H1 (cell line): Measurements from ENCODE around the gene PPARD. TPM values are rescaled to one million over a fixed set of nuclear protein-coding genes. Genes with fewer than 3 reads are reported as not detected.

Source experiments
- CTCF ChIA-PET: fragments of 300-600 bp; sonication (Branson Sonifier 250); formaldehyde crosslinking; loops from one replicate; lab custom pipeline; 2021; ENCODE audit not compliant: partially characterized antibody; lab: Charles Lee
- POLR2A ChIA-PET: fragments of 300-600 bp; sonication (Branson Sonifier 250); formaldehyde crosslinking; loops from one replicate; lab custom pipeline; 2021; ENCODE audit warnings: inconsistent platforms; ENCODE audit not compliant: partially characterized antibody; lab: Charles Lee
- DNase-seq, 2 experiments: peaks; one replicate each; pipeline versions ENCODE4 v3.0.0 to v3.0.0-alpha.2; 2010 to 2022; ENCODE audit warnings: low spot score in 2 of 2, low read depth in 1 of 2, mixed read lengths in 1 of 2
- FAIRE-seq: peaks from 2 replicates; lab custom pipeline; 2011; peaks lifted over from hg19 to GRCh38; lab: Jason Lieb, UNC
- H2AFZ ChIP-seq: 2 replicates; pipeline ENCODE4 v1.8.1; 2012; ENCODE audit warnings: low read length, inconsistent platforms
- H2AK5ac ChIP-seq: 2 replicates; pipeline ENCODE4 v1.6.1; 2013; ENCODE audit warnings: low read depth, low read length
- H2BK120ac ChIP-seq: replicated peaks from 2 replicates; pipeline ENCODE3; 2013; ENCODE audit warnings: low read depth, low read length, inconsistent platforms
- H2BK12ac ChIP-seq: 2 replicates; pipeline ENCODE4 v1.6.1; 2013; ENCODE audit warnings: low read depth, low read length
- H2BK15ac ChIP-seq: 2 replicates; pipeline ENCODE4 v1.6.1; 2013; ENCODE audit warnings: low read length
- H2BK20ac ChIP-seq: 2 replicates; pipeline ENCODE4 v1.6.1; 2013; ENCODE audit warnings: low read length
- H2BK5ac ChIP-seq: 2 replicates; pipeline ENCODE4 v1.6.1; 2013; ENCODE audit warnings: low read depth, low read length
- H3K14ac ChIP-seq: 2 replicates; pipeline ENCODE4 v1.6.1; 2013; ENCODE audit warnings: inconsistent platforms; ENCODE audit not compliant: insufficient read length
- H3K18ac ChIP-seq: 2 replicates; pipeline ENCODE4 v1.6.1; 2013; ENCODE audit warnings: low read length; ENCODE audit errors: extremely low read depth
- H3K23ac ChIP-seq: 2 replicates; pipeline ENCODE4 v1.6.1; 2013; ENCODE audit warnings: inconsistent platforms; ENCODE audit not compliant: insufficient read length
- H3K23me2 ChIP-seq: 2 replicates; pipeline ENCODE4 v1.6.1; 2013; ENCODE audit warnings: low read depth, low read length
- H3K27ac ChIP-seq: 2 replicates; pipeline ENCODE4 v1.6.1; 2011; ENCODE audit warnings: low read depth, low read length, inconsistent platforms
- H3K27me3 ChIP-seq, 4 experiments: replicated peaks in 1 of 4; 1 replicate in 1 of 4; 2 replicates in 3 of 4; pipeline versions ENCODE4 v1.6.1 to v1.8.1; 2011 to 2013; ENCODE audit warnings: low read length in 3 of 4, mild to moderate bottlenecking in 3 of 4, inconsistent platforms in 2 of 4, mixed read lengths in 2 of 4, moderate library complexity in 1 of 4; ENCODE audit not compliant: control insufficient read depth in 3 of 4, insufficient read depth in 3 of 4; ENCODE audit errors: extremely low read depth in 1 of 4
- H3K36me3 ChIP-seq, 4 experiments: 2 replicates each; pipeline versions ENCODE4 v1.6.1 to v1.8.1; 2011 to 2013; ENCODE audit warnings: mild to moderate bottlenecking in 4 of 4, low read length in 3 of 4, moderate library complexity in 2 of 4, control low read depth in 1 of 4, inconsistent platforms in 1 of 4; ENCODE audit not compliant: insufficient read depth in 4 of 4, control insufficient read depth in 2 of 4
- H3K4ac ChIP-seq: replicated peaks from 2 replicates; pipeline ENCODE3; 2013; ENCODE audit warnings: low read length, low read depth, mixed read lengths, inconsistent platforms; ENCODE audit not compliant: insufficient read length
- H3K4me1 ChIP-seq, 4 experiments: replicated peaks in 1 of 4; 1 replicate in 1 of 4; 2 replicates in 3 of 4; pipeline versions ENCODE4 v1.6.1 to v1.8.1; 2011 to 2013; ENCODE audit warnings: low read length in 3 of 4, inconsistent platforms in 2 of 4, mixed read lengths in 1 of 4; ENCODE audit not compliant: insufficient read depth in 4 of 4, control insufficient read depth in 3 of 4
- H3K4me2 ChIP-seq, 2 experiments: 2 replicates each; pipeline versions ENCODE4 v1.6.1 to v1.8.1; 2011 to 2013; ENCODE audit warnings: low read depth in 2 of 2, low read length in 2 of 2, control low read depth in 1 of 2, inconsistent platforms in 1 of 2, mild to moderate bottlenecking in 1 of 2; ENCODE audit not compliant: insufficient read depth in 1 of 2
- H3K4me3 ChIP-seq, 4 experiments: fragments of 200-600, 300-600 bp in 1 of 4; sonication (generic), shearing (Covaris generic), sonication (Bioruptor Twin) in 1 of 4; 2 replicates each; pipeline versions ENCODE4 v1.5.1 to v1.8.1; 2011 to 2016; ENCODE audit warnings: low read length in 4 of 4, low read depth in 3 of 4, control low read depth in 2 of 4, inconsistent platforms in 2 of 4, mild to moderate bottlenecking in 2 of 4, mixed read lengths in 1 of 4, moderate library complexity in 1 of 4; ENCODE audit not compliant: insufficient read depth in 2 of 4; ENCODE audit errors: extremely low read depth in 1 of 4
- H3K56ac ChIP-seq: replicated peaks from 2 replicates; pipeline ENCODE3; 2013; ENCODE audit warnings: low read depth, mild to moderate bottlenecking, mixed read lengths, low read length, inconsistent platforms; ENCODE audit not compliant: insufficient read length
- H3K79me1 ChIP-seq: 2 replicates; pipeline ENCODE4 v1.6.1; 2013; ENCODE audit warnings: low read depth, low read length, control low read depth
- H3K79me2 ChIP-seq, 2 experiments: 2 replicates each; pipeline versions ENCODE4 v1.6.1 to v1.8.1; 2012 to 2013; ENCODE audit warnings: low read length in 2 of 2, mild to moderate bottlenecking in 2 of 2, inconsistent platforms in 1 of 2; ENCODE audit not compliant: insufficient read depth in 2 of 2, control insufficient read depth in 1 of 2
- H3K9ac ChIP-seq, 4 experiments: replicated peaks in 1 of 4; 1 replicate in 1 of 4; 2 replicates in 3 of 4; pipeline versions ENCODE4 v1.6.1 to v1.8.1; 2011 to 2013; ENCODE audit warnings: low read depth in 3 of 4, low read length in 3 of 4, control low read depth in 2 of 4, mild to moderate bottlenecking in 2 of 4, moderate library complexity in 2 of 4, inconsistent platforms in 1 of 4; ENCODE audit errors: extremely low read depth in 1 of 4
- H3K9me3 ChIP-seq, 2 experiments: 2 replicates each; pipeline versions ENCODE4 v1.6.1 to v1.8.1; 2012 to 2013; ENCODE audit warnings: mild to moderate bottlenecking in 2 of 2, moderate library complexity in 2 of 2, control low read depth in 1 of 2, inconsistent platforms in 1 of 2, low read depth in 1 of 2, low read length in 1 of 2, mixed read lengths in 1 of 2; ENCODE audit not compliant: insufficient read depth in 2 of 2
- H4K20me1 ChIP-seq, 2 experiments: replicated peaks in 1 of 2; 2 replicates each; pipeline versions ENCODE3 to v1.8.1; 2011 to 2013; ENCODE audit warnings: inconsistent platforms in 2 of 2, low read length in 2 of 2, mild to moderate bottlenecking in 1 of 2; ENCODE audit not compliant: insufficient read depth in 2 of 2, control insufficient read depth in 1 of 2
- H4K5ac ChIP-seq: 2 replicates; pipeline ENCODE4 v1.6.1; 2013; ENCODE audit warnings: low read length, low read depth, mixed read lengths, inconsistent platforms; ENCODE audit not compliant: insufficient read length
- H4K8ac ChIP-seq: 2 replicates; pipeline ENCODE4 v1.8.0; 2013; ENCODE audit warnings: mild to moderate bottlenecking, moderate library complexity, low read length, inconsistent platforms; ENCODE audit not compliant: insufficient read depth; ENCODE audit errors: extremely low read depth
- H4K91ac ChIP-seq: replicated peaks from 2 replicates; pipeline ENCODE3; 2013; ENCODE audit warnings: low read length, mixed read lengths, inconsistent platforms; ENCODE audit not compliant: insufficient read length
- POLR2AphosphoS5 ChIP-seq: IDR thresholded peaks from 2 replicates; pipeline ENCODE4 v1.6.1; 2011; ENCODE audit warnings: low read depth, low read length
- ZNF274 ChIP-seq: IDR thresholded peaks from 2 replicates; pipeline ENCODE4 v1.7.0; 2012; ENCODE audit warnings: low read length, borderline replicate concordance; ENCODE audit errors: extremely low read depth
- WGBS, 2 experiments: shearing (Covaris generic) in 1 of 2; methylation state at CpG; one replicate each; pipeline versions ENCODE4 v1.1.6 to v1.1.7; 2013 to 2015; ENCODE audit warnings: low lambda C conversion rate in 2 of 2, mixed read lengths in 2 of 2, inconsistent platforms in 1 of 2, low coverage in 1 of 2, missing lambda C conversion rate in 1 of 2; ENCODE audit not compliant: insufficient replicate concordance in 2 of 2, insufficient coverage in 1 of 2, insufficient read length in 1 of 2; ENCODE audit errors: extremely low coverage in 1 of 2, missing lambda C conversion rate in 1 of 2; 5-methylcytosine and 5-hydroxymethylcytosine counted together
- polyA plus RNA-seq, 7 experiments: library from polyadenylated mRNA; depleted of rRNA in 3 of 7; stranded (reverse) in 5 of 7; unstranded in 2 of 7; fragments of >200 nt in 5 of 7; fragments of 200-250 nt in 2 of 7; gene quantifications; 1 replicate in 5 of 7; 2 replicates in 1 of 7; 4 replicates in 1 of 7; pipeline versions ENCODE4 v1.2.1 to v1.2.3, GENCODE V29; 2011 to 2013; ENCODE audit warnings: missing spikeins in 2 of 7, mixed read lengths in 2 of 7
- total RNA-seq: library from RNA; stranded (reverse); fragmentation: NEBNext Ultra II Directional; extraction: Animal tissue kit (Norgen Biotek cat#: 25700); gene quantifications from 2 replicates; pipeline ENCODE4 v1.2.1, GENCODE V29; 2021

PPARD gene
- total and polyA plus RNA-seq, 2 of the 8 experiments (the other 6 are each of a cell fraction or from before 2014, with no cell fraction given): 14.6 to 14.9 TPM

DNA sequence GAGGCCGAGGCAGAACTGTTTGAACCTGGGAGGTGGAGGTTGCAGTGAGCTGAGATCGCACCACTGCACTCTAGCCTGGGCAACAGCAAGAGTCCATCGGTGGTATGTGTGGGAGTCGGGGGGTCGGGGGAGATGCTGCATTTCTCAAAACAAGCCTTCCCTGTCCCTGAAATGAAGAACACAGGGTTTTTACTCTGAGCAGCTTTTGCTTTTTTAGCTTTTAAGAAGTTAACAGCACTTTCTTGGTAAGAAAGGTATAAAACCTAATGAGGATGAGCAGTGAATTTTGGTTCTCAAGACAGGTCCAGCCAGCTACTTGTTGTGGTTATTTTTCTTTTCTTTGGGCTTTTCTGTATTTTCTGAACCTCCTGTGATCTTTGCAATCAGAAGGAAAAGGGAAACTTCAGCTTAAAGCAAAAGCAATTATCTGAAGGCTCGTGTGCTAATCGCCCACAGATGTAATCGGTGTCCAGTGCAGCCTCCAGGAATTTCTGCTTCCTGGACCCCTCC is 129.5 kb downstream of the PPARD start:
- Histone ChIP-seq H4K5ac (no peak overlapping the region), H4K20me1 (peaks cover 32 to 33% of the 10 kb centered on the region in 2 experiments), H2AK5ac (no peak overlapping the region), H2BK12ac (no peak overlapping the region), H3K14ac (no peak overlapping the region), H2AFZ (no peak overlapping the region), H3K56ac (no peak overlapping the region), H3K4me1 (peaks cover 0 to 8% (median 5%) of the 10 kb centered on the region in 4 experiments; a peak in 6 of 7 replicates), H3K79me1 (peaks cover 4% of the 10 kb centered on the region; the same call in 1 of the 2 replicates), H3K9me3 (no peaks in the 10 kb centered on the region; a peak in 1 of 4 replicates), H3K27me3 (no peaks in the 10 kb centered on the region; a peak in 1 of 7 replicates), H2BK20ac (no peak overlapping the region), H3K79me2 (peaks cover 14 to 30% of the 10 kb centered on the region in 2 experiments), H2BK5ac (no peak overlapping the region), H3K27ac (no peak overlapping the region), H3K4me2 (peak overlapping the region; percentile 22 to 99; a peak in 3 of 4 replicates), H3K4me3 (no peak overlapping the region; a peak in 1 of 8 replicates), H3K23ac (no peak overlapping the region), H2BK120ac (no peak overlapping the region), H4K8ac (no peak overlapping the region), H3K9ac (no peak overlapping the region), H4K91ac (no peak overlapping the region), H2BK15ac (no peak overlapping the region), H3K18ac (no peak overlapping the region), H3K4ac (no peak overlapping the region), H3K36me3 (peaks cover 24 to 54% (median 30%) of the 10 kb centered on the region in 4 experiments)
- CTCF ChIA-PET: interaction anchor here (0.6 to 2.7 kb wide), 9 partner anchors 10 to 285 kb away, joined by 3 to 16 read pairs (median 5); partner anchors contain the start of gene TEAD3
- no peak for FAIRE-seq
- POLR2A ChIA-PET: interaction anchor here (0.7 to 30.9 kb wide), 22 partner anchors 9 to 268 kb away, joined by 3 to 1319 read pairs (median 4); partner anchors contain the start of genes DEF6, FANCE, PPARD and TEAD3
- 92% methylated on average over 8 of the region's 8 CpGs; no CpG with 5 or more reads in 1 of the 2 experiments for WGBS, 2 experiments
- DNase-seq: no peak
- no peak for TF ChIP-seq ZNF274
- peak; percentile 79 for TF ChIP-seq POLR2AphosphoS5
- TF ChIP-seq, all 59 proteins: peak for 1
- peaks cover 13% of the 10 kb centered on the region for H3K23me2 ChIP-seq
